GM12874 (cell line): ENCODE results near the gene CFHR1.

Experiments
- CTCF ChIP-seq: IDR thresholded peaks from 2 replicates; pipeline ENCODE4 v1.5.1; 2011; ENCODE audit warnings: low read depth, mild to moderate bottlenecking, control low read depth, low read length, moderate library complexity; ENCODE audit not compliant: insufficient read depth

CFHR1 gene

GRCh38 chr1:196808529-196809235, 10.8 kb upstream of the CFHR1 start:
- no peak for TF ChIP-seq CTCF

- TF ChIP-seq CTCF, result no peak
Measured at GRCh38 chr1:196856053-196856452, 36.5 kb downstream of the CFHR1 start.

- TF ChIP-seq CTCF, result no peak
Measured at GRCh38 chr1:196857188-196857587, 37.7 kb downstream of the CFHR1 start.

- TF ChIP-seq CTCF, result no peak
Measured at GRCh38 chr1:196858811-196859210, 39.3 kb downstream of the CFHR1 start.

- no peak for TF ChIP-seq CTCF
Measured at GRCh38 chr1:196860323-196860884, 40.9 kb downstream of the CFHR1 start.

GRCh38 chr1:196861429-196861828, 41.9 kb downstream of the CFHR1 start:
- TF ChIP-seq CTCF, result no peak

- TF ChIP-seq CTCF, result no peak
Measured at GRCh38 chr1:196866974-196867373, 47.4 kb downstream of the CFHR1 start.
